SK-N-SH (cell line): ENCODE data around the gene GPR148. TPM values are rescaled to one million over a fixed set of nuclear protein-coding genes. Genes with fewer than 3 reads are reported as not detected.

Experiments
- CTCF ChIA-PET: fragments of 300-600, 350-600 bp; formaldehyde crosslinking; extraction: SDS; loops from one replicate; lab custom pipeline; 2021; lab: Yijun Ruan, JAX
- POLR2A ChIA-PET: fragments of 350-600 bp; sonication (Branson Sonifier 250); formaldehyde crosslinking; extraction: SDS; loops from one replicate; lab custom pipeline; 2020; ENCODE audit warnings: antibody characterized with exemption, inconsistent platforms; lab: Yijun Ruan, JAX
- DNase-seq: peaks from one replicate; pipeline ENCODE4 v3.0.0; 2012
- H2AFZ ChIP-seq: fragments of 200-600 bp; sonication (generic); 2 replicates; pipeline ENCODE4 v1.8.1; 2016; ENCODE audit warnings: antibody characterized with exemption, mild to moderate bottlenecking, low read depth
- H3F3A ChIP-seq: fragments of 200-600 bp; sonication (generic); replicated peaks from 2 replicates; pipeline ENCODE3; 2016; ENCODE audit warnings: antibody characterized with exemption, mild to moderate bottlenecking; ENCODE audit not compliant: insufficient read depth
- H3K27ac ChIP-seq, 2 experiments: fragments of 200-500 bp in 1 of 2; fragments of 200-600 bp in 1 of 2; sonication (Bioruptor generic) in 1 of 2; sonication (generic), shearing (Covaris generic) in 1 of 2; 2 replicates each; pipeline versions ENCODE4 v1.5.1 to v1.6.1; 2014 to 2016; ENCODE audit warnings: low read depth in 2 of 2, inconsistent platforms in 1 of 2, low read length in 1 of 2, mild to moderate bottlenecking in 1 of 2, mixed read lengths in 1 of 2
- H3K27me3 ChIP-seq: fragments of 200-600 bp; sonication (generic), shearing (Covaris generic); 2 replicates; pipeline ENCODE4 v1.6.1; 2016; ENCODE audit warnings: mixed run types; ENCODE audit not compliant: insufficient read depth
- H3K36me3 ChIP-seq, 2 experiments: fragments of 200-500 bp in 1 of 2; fragments of 200-600 bp in 1 of 2; sonication (Bioruptor generic) in 1 of 2; sonication (generic) in 1 of 2; replicated peaks in 1 of 2; 2 replicates each; pipeline versions ENCODE3 to v1.5.1; 2014 to 2016; ENCODE audit warnings: low read length in 1 of 2, mild to moderate bottlenecking in 1 of 2; ENCODE audit not compliant: insufficient read depth in 2 of 2, control insufficient read depth in 1 of 2
- H3K4me1 ChIP-seq, 2 experiments: fragments of 200-500 bp in 1 of 2; fragments of 200-600 bp in 1 of 2; sonication (Bioruptor generic) in 1 of 2; sonication (generic), shearing (Covaris generic) in 1 of 2; 2 replicates each; pipeline versions ENCODE4 v1.5.1 to v1.6.1; 2014 to 2016; ENCODE audit warnings: low read depth in 1 of 2, low read length in 1 of 2, mixed run types in 1 of 2; ENCODE audit not compliant: insufficient read depth in 2 of 2, control insufficient read depth in 1 of 2
- H3K4me2 ChIP-seq: fragments of 200-600 bp; sonication (generic), shearing (Covaris generic); 2 replicates; pipeline ENCODE4 v1.6.1; 2017; ENCODE audit warnings: mixed run types
- H3K4me3 ChIP-seq, 2 experiments: fragments of 200-500 bp in 1 of 2; fragments of 200-600 bp in 1 of 2; sonication (Bioruptor generic) in 1 of 2; sonication (generic), shearing (Covaris generic) in 1 of 2; 2 replicates each; pipeline versions ENCODE4 v1.5.1 to v1.8.1; 2014 to 2016; ENCODE audit warnings: low read depth in 2 of 2, inconsistent platforms in 1 of 2, low read length in 1 of 2, mild to moderate bottlenecking in 1 of 2, mixed read lengths in 1 of 2, moderate library complexity in 1 of 2
- H3K79me2 ChIP-seq: fragments of 200-600 bp; sonication (generic); 2 replicates; pipeline ENCODE4 v1.8.1; 2017; ENCODE audit warnings: mild to moderate bottlenecking; ENCODE audit not compliant: insufficient read depth
- H3K9ac ChIP-seq: fragments of 200-600 bp; sonication (generic); 2 replicates; pipeline ENCODE4 v1.6.1; 2017; ENCODE audit warnings: mixed run types
- H3K9me2 ChIP-seq: fragments of 200-600 bp; sonication (generic); 2 replicates; pipeline ENCODE4 v1.6.1; 2017; ENCODE audit warnings: mixed run types
- H3K9me3 ChIP-seq: fragments of 200-600 bp; sonication (generic); 2 replicates; pipeline ENCODE4 v1.6.1; 2017; ENCODE audit warnings: mixed run types, mild to moderate bottlenecking, moderate library complexity
- H4K20me1 ChIP-seq: fragments of 200-600 bp; sonication (generic); 2 replicates; pipeline ENCODE4 v1.6.1; 2017; ENCODE audit warnings: mild to moderate bottlenecking, mixed run types; ENCODE audit not compliant: insufficient read depth
- CHD2 ChIP-seq: fragments of 150-350 bp; IDR thresholded peaks from 2 replicates; pipeline ENCODE4 v1.6.1; 2018; ENCODE audit warnings: low read length; ENCODE audit not compliant: partially characterized antibody
- ELF1 ChIP-seq: IDR thresholded peaks from 2 replicates; pipeline ENCODE4 v1.4.0; 2012
- EP300 ChIP-seq, 2 experiments: IDR thresholded peaks; 2 replicates each; pipeline versions ENCODE4 v1.4.0 to v1.6.1; 2012; ENCODE audit warnings: borderline replicate concordance in 1 of 2, low read depth in 1 of 2, low read length in 1 of 2
- FOXM1 ChIP-seq: IDR thresholded peaks from 2 replicates; pipeline ENCODE4 v1.4.0; 2012; ENCODE audit warnings: low read depth, mild to moderate bottlenecking
- GATA2 ChIP-seq: sonication (generic); formaldehyde crosslinking; IDR thresholded peaks from 2 replicates; pipeline ENCODE4 v1.5.0; 2020; ENCODE audit warnings: mild to moderate bottlenecking, missing genetic modification reagents
- NFIC ChIP-seq: IDR thresholded peaks from 2 replicates; pipeline ENCODE4 v1.4.0; 2012; ENCODE audit warnings: borderline replicate concordance
- NRF1 ChIP-seq: IDR thresholded peaks from 2 replicates; pipeline ENCODE4 v1.6.1; 2012; ENCODE audit warnings: low read depth, mild to moderate bottlenecking, low read length
- RCOR1 ChIP-seq: fragments of 150-350 bp; IDR thresholded peaks from 2 replicates; pipeline ENCODE4 v1.6.1; 2017; ENCODE audit warnings: antibody characterized with exemption, low read length
- RXRA ChIP-seq: IDR thresholded peaks from 2 replicates; pipeline ENCODE4 v1.4.0; 2012; ENCODE audit warnings: low read depth, mild to moderate bottlenecking, borderline replicate concordance
- SIN3A ChIP-seq: IDR thresholded peaks from 2 replicates; pipeline ENCODE4 v1.6.1; 2012; ENCODE audit warnings: low read depth, mild to moderate bottlenecking, low read length, moderate library complexity, borderline replicate concordance
- TCF12 ChIP-seq: IDR thresholded peaks from 2 replicates; pipeline ENCODE4 v1.4.0; 2012
- WGBS: methylation state at CpG from one replicate; pipeline ENCODE4 v1.1.6; 2017; ENCODE audit warnings: low lambda C conversion rate; 5-methylcytosine and 5-hydroxymethylcytosine counted together
- polyA plus RNA-seq, 3 experiments: library from polyadenylated mRNA; depleted of rRNA; stranded (reverse); fragments of >200 nt; gene quantifications; 2 replicates each; pipeline ENCODE4 v1.2.3, GENCODE V29; 2012
- TF ChIP-seq, protein P1 (sequence below): IDR thresholded peaks from 2 replicates; pipeline ENCODE4 v1.6.1; 2012; ENCODE audit warnings: mild to moderate bottlenecking, low read depth, low read length, moderate library complexity
- TF ChIP-seq, protein P2 (sequence below): IDR thresholded peaks from 2 replicates; pipeline ENCODE4 v1.4.0; 2012; ENCODE audit warnings: low read depth, borderline replicate concordance
- TF ChIP-seq, protein P3 (sequence below): fragments of 150-350 bp; IDR thresholded peaks from 2 replicates; pipeline ENCODE4 v1.6.1; 2017; ENCODE audit warnings: antibody characterized with exemption, low read length, low read depth, borderline replicate concordance
- TF ChIP-seq, protein P4 (sequence below): fragments of 200-600 bp; sonication (generic); IDR thresholded peaks from 2 replicates; pipeline ENCODE4 v1.6.1; 2017; ENCODE audit warnings: antibody characterized with exemption, mild to moderate bottlenecking, moderate library complexity

The GPR148 gene
- polyA plus RNA-seq, 1 of the 3 experiments (the other 2 are of a cell fraction): not detected

DNA sequence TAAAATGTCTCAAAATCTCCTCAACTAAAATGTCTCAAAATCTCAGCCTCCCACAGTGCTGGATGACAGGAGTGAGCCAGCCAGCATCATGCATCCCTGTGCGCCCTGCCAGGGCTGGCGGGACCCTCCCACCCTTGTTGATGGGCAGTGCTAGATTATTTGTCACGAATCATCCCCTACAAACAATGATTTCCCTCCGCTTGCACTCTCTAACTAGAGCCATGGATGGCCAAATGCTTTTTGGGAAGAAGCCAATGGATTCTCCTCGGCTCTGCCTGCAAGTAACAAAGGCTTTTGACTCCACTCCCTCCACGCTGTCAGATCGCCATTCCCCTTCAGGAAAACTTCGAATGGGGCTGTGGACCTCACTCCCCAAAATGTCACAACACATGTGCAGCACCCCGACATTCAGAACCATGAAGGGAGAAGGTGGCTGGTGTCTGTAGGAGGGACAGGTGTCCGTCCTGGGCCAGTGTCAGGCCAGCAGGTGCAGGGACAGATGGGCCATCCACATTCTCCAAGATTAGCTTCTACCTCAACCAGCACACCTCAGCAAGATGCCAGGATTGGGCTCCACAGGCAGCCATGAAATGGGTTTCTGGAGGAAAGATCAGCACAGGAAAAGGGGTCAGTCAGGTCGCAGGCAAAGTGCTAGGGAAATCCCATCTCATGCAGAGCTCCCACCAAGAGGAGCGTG is 38.0 kb downstream of the GPR148 start:
- CTCF ChIA-PET: interaction anchor here (5.0 kb wide), 1 partner anchor 31 kb away, joined by 22 read pairs; no protein-coding TSS in a partner anchor

DNA sequence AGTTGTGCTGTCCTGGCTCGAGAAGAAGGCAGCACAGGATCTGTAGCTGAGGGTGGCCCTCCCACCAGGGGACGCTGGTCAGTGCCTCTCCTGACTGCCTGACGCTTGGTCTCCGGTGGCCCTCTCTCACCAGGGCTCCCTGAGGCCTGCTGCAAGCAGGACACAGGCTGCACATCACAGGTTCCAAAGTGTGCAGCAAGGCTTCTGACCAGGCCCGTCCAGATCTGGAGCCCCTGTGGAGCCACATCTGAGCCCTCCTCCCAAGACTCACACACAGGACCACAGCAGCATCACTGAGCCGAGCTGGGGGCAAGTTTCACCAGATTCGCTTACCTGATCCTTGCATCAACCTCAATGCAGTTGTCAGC is 38.5 kb downstream of the GPR148 start:
- Histone ChIP-seq H3K4me1 (peaks cover 0 to 14% of the 10 kb centered on the region in 2 experiments; a peak in 1 of 4 replicates), H3K27ac (no peak overlapping the region), H3K9me3 (no peaks in the 10 kb centered on the region), H3K4me2 (no peak overlapping the region), H2AFZ (no peak overlapping the region), H3K36me3 (no peaks in the 10 kb centered on the region), H3K9me2 (no peaks in the 10 kb centered on the region), H3K9ac (no peak overlapping the region), H3K27me3 (no peaks in the 10 kb centered on the region), H3K4me3 (no peak overlapping the region), H4K20me1 (no peaks in the 10 kb centered on the region), H3K79me2 (no peaks in the 10 kb centered on the region), H3F3A (no peaks in the 10 kb centered on the region)
- ChIA-PET CTCF (interaction anchor here (5.0 kb wide), 1 partner anchor 30 kb away, joined by 22 read pairs; no protein-coding TSS in a partner anchor), POLR2A (interaction anchor here (0.8 kb wide), 1 partner anchor 23 kb away, joined by 4 read pairs; no protein-coding TSS in a partner anchor)
- no peak for DNase-seq
- 21% methylated on average over 4 of the region's 7 CpGs for WGBS
- TF ChIP-seq NFIC: no peak
- TF ChIP-seq, protein P1, sequence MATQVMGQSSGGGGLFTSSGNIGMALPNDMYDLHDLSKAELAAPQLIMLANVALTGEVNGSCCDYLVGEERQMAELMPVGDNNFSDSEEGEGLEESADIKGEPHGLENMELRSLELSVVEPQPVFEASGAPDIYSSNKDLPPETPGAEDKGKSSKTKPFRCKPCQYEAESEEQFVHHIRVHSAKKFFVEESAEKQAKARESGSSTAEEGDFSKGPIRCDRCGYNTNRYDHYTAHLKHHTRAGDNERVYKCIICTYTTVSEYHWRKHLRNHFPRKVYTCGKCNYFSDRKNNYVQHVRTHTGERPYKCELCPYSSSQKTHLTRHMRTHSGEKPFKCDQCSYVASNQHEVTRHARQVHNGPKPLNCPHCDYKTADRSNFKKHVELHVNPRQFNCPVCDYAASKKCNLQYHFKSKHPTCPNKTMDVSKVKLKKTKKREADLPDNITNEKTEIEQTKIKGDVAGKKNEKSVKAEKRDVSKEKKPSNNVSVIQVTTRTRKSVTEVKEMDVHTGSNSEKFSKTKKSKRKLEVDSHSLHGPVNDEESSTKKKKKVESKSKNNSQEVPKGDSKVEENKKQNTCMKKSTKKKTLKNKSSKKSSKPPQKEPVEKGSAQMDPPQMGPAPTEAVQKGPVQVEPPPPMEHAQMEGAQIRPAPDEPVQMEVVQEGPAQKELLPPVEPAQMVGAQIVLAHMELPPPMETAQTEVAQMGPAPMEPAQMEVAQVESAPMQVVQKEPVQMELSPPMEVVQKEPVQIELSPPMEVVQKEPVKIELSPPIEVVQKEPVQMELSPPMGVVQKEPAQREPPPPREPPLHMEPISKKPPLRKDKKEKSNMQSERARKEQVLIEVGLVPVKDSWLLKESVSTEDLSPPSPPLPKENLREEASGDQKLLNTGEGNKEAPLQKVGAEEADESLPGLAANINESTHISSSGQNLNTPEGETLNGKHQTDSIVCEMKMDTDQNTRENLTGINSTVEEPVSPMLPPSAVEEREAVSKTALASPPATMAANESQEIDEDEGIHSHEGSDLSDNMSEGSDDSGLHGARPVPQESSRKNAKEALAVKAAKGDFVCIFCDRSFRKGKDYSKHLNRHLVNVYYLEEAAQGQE: no peak
- TF ChIP-seq, protein P2, sequence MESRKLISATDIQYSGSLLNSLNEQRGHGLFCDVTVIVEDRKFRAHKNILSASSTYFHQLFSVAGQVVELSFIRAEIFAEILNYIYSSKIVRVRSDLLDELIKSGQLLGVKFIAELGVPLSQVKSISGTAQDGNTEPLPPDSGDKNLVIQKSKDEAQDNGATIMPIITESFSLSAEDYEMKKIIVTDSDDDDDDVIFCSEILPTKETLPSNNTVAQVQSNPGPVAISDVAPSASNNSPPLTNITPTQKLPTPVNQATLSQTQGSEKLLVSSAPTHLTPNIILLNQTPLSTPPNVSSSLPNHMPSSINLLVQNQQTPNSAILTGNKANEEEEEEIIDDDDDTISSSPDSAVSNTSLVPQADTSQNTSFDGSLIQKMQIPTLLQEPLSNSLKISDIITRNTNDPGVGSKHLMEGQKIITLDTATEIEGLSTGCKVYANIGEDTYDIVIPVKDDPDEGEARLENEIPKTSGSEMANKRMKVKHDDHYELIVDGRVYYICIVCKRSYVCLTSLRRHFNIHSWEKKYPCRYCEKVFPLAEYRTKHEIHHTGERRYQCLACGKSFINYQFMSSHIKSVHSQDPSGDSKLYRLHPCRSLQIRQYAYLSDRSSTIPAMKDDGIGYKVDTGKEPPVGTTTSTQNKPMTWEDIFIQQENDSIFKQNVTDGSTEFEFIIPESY: no peak
- TF ChIP-seq CHD2: no peak
- TF ChIP-seq ELF1: no peak
- TF ChIP-seq, protein P3, sequence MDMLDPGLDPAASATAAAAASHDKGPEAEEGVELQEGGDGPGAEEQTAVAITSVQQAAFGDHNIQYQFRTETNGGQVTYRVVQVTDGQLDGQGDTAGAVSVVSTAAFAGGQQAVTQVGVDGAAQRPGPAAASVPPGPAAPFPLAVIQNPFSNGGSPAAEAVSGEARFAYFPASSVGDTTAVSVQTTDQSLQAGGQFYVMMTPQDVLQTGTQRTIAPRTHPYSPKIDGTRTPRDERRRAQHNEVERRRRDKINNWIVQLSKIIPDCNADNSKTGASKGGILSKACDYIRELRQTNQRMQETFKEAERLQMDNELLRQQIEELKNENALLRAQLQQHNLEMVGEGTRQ: no peak
- no peak for TF ChIP-seq RXRA
- no peak for TF ChIP-seq FOXM1
- TF ChIP-seq EP300 (IDR thresholded peaks at IDR 0.05; ENCODE audit: borderline replicate concordance in 1 of 2, low read depth in 1 of 2, low read length in 1 of 2): no peak
- TF ChIP-seq TCF12: no peak
- no peak for TF ChIP-seq SIN3A
- TF ChIP-seq RCOR1: no peak

More for the DNA sequence above, 38.0 kb downstream of the GPR148 start:
- whole genome bisulfite sequencing: 26% methylated on average over 12 of the region's 12 CpGs
- POLR2A ChIA-PET: interaction anchor here (0.6 to 0.8 kb wide), 2 partner anchors 22 to 294 kb away, joined by 4 to 5 read pairs; no protein-coding TSS in a partner anchor
- Histone ChIP-seq H3K36me3 (no peaks in the 10 kb centered on the region), H3K4me1 (peaks cover 0 to 14% of the 10 kb centered on the region in 2 experiments; a peak in 1 of 4 replicates), H3K9me2 (no peaks in the 10 kb centered on the region), H3K9me3 (no peaks in the 10 kb centered on the region), H2AFZ (no peak overlapping the region), H3K27ac (no peak overlapping the region), H3K79me2 (no peaks in the 10 kb centered on the region), H3K27me3 (no peaks in the 10 kb centered on the region), H3K4me2 (no peak overlapping the region), H3F3A (no peaks in the 10 kb centered on the region), H3K9ac (no peak overlapping the region), H3K4me3 (no peak overlapping the region), H4K20me1 (no peaks in the 10 kb centered on the region)
- no peak for DNase-seq
- TF ChIP-seq NRF1 (no peak), GATA2 (CRISPR knock-in tag) (no peak), RCOR1 (no peak), FOXM1 (no peak)
- TF ChIP-seq, protein P4, sequence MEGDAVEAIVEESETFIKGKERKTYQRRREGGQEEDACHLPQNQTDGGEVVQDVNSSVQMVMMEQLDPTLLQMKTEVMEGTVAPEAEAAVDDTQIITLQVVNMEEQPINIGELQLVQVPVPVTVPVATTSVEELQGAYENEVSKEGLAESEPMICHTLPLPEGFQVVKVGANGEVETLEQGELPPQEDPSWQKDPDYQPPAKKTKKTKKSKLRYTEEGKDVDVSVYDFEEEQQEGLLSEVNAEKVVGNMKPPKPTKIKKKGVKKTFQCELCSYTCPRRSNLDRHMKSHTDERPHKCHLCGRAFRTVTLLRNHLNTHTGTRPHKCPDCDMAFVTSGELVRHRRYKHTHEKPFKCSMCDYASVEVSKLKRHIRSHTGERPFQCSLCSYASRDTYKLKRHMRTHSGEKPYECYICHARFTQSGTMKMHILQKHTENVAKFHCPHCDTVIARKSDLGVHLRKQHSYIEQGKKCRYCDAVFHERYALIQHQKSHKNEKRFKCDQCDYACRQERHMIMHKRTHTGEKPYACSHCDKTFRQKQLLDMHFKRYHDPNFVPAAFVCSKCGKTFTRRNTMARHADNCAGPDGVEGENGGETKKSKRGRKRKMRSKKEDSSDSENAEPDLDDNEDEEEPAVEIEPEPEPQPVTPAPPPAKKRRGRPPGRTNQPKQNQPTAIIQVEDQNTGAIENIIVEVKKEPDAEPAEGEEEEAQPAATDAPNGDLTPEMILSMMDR: no peak
